Bone marrow (tissue), 2 donors: ENCODE data around the gene TRPV4.
"Not testable (repeated sequence)": the region's sequence is repeated elsewhere in the genome, so short reads cannot be mapped to it uniquely, and the experiment has no call there.

Experiments used
- DNase-seq, 2 donors: peaks; one replicate each; lab custom pipeline; 2025; lab: John Stamatoyannopoulos, UW

The TRPV4 gene

DNA sequence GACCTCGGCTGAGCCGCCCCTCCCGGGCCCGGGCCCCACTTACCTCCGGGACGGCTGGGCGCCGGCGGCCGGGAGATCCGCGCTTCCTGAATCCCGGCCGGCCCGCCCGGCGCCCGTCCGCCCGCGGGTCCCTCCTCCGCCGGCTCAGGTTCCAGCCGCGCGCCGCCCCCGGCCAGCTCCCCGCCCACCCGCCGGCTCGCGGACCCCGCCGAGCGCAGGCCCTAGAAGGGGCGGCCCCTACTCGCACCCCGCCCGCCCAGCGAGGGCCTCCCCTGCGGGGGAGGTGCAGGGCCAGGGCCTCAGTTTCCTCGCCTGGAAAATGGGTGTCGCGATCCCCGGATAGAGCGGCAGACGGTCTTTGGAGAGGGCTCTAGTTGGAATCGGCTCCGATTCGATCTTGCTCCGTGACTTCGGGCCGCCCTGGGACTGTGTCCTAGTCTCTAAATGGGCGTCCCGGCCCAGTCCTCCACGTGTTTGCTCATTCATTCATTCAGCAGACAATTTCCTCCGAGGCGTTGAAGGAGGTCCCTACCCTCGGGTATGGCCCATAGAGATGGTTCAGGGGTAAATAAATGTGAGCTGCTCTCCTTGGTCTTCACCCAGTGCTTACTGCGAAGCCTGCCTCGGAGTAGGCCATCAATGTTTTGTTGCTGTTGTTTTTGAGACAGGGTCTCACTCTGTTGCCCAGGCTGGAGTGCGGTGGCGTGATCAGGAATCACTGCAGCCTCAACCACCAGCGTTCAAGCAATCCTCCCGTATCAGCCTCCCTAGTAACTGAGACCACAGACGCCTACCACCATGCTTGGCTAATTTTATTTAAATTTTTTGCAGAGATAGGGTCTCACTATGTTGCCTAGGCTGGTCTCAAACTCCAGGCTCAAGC, at the start of gene TRPV4:
Gene TRPV4 (minus strand): TSS at position 92 of the 883 bp plus-strand sequence. CDS start 18,602 bp downstream, outside the sequence.
- no peak for DNase-seq

DNA sequence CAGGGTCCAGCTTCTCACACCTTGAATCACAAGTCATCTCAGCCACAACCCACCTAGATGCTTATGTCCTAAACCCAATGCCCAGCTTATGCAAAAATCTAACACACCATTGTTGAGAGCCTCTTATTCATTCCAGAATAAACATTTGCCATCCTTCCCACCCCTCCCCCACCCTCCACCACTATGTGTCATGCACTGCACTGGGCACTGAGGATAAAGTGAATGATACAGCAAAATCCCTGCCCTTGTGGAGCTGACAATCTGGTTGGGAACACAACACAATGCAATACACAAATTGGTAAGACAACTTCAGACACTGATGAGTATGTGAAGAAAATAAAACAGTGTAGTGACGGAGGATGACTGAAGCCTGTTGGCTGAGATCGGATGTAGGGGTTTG, 48.6 kb upstream of the TRPV4 start:
- no peak for DNase-seq

DNA sequence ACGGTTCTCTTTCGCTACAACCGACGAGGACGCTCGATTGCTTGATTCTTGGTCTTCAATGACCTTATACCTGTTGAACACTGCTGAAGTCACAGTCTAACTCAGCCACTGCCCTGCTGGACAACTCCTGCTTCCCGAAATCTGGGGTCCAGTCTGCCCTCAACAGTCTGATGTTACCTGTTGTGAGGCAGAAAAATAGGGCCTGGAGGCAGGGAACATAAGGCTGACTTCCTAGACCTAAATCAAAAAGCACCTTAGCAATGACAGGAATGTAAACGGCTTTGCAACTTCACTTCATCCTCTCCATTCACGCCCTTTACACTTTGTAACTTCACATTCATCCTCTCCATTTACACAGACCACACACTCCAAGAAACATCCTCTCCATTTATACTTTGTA, 47.7 kb upstream of the TRPV4 start:
- DNase-seq, result no peak

- DNase-seq, result peak; percentile 51 to 63
Observed at GRCh38 chr12:109880043-109880931, 47.1 kb upstream of the TRPV4 start, which contains the start of gene GLTP. Gene GLTP, minus strand, starts transcription at chr12:109880541. Its CDS starts 167 bp downstream, at chr12:109880374.

DNA sequence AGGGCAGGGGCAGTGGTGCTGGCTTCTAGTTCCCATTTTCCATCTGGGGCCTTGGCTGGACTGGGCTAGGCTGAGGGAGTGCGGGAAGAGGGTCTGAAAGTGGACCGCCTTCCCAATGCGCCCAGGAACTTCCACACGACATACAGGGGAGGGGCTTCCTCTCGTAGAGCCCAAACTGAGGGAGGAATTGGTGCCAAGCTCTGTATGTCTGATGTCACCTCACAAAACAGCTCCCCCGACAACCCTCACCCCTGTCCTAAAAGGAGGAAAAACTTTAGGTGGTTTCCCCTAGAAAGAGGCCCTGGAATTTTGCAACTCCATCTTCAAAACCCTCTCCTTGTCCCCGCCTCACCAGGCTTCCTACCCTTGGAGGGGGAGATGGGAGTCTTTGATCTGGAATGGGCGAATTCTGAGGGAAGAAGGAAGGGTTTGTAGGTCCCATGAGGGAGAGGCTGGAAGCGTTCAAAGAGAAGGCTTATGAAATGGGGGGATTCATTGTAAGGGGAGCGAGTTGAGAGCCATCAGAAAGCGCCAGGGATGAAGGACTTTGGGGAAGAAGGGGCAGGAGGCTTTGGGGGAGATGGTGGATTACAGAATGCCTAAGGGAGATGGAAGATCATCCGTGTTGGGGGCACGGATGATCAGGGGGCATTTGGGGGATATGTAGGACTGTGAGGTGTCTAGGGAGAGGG, 46.3 kb upstream of the TRPV4 start:
- no peak for DNase-seq

- DNase-seq, result no peak
Observed at GRCh38 chr12:109878749-109879148, 45.6 kb upstream of the TRPV4 start.

GRCh38 chr12:109878247-109878625, 45.0 kb upstream of the TRPV4 start:
- DNase-seq, result no peak

DNA sequence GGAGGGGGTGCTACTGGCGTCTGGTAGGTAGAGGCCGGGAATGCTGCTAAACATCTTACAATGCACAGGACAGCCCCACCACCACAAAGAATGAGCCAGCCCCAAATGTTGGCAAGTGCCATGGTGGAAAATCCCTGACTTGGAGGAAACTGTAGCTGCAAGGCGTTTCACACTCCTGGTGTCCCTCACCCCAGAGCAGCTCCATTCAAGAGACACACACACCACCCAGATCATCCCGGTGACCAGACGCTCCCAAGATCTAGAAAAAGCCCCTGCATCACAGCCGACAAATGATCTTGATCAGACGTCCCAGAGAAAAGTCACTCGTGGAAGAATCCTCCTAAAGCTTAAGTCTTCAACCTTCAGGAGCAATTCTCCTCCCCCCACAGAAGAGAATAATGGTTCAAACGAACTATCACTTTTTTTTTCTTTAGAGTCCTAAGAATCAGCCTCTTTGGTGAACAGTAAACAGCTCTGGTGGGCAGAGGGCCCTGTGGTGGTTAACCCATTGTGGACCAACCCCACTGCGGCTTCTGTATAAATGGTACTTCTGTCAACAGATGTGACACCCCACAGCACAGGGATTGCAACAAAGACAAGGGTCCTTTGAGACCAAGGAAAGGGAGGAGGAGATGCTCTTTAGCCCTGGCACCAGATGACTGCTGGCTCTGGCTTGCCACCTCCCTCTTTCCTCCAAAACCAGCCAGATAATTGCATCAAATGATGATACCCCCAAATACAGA, 44.5 kb upstream of the TRPV4 start:
- DNase-seq, result no peak

DNA sequence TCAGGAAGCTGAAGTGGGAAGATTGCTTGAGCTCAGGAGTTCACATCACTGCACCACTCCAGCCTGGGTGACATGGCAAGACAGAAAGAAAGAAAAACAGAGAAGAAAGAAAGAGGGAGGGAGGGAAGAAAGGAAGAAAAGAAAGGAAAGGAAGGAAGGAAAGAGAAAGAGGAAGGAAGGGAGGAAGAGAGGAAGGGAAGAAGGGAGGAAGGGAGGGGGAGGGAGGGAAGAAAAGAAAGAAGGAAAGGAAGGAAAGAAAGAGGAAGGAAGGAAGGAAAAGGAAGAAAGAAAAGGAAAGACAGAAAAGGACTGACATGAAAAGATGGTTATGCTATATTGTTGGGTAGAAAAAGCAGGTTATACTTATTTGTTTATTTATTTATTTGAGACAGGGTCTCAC, 43.2 kb upstream of the TRPV4 start:
- no peak for DNase-seq

- no peak for DNase-seq
Observed at GRCh38 chr12:109875572-109876131, 42.5 kb upstream of the TRPV4 start.

- no peak for DNase-seq
Observed at GRCh38 chr12:109873653-109874052, 40.5 kb upstream of the TRPV4 start.

GRCh38 chr12:109871668-109872314, 38.6 kb upstream of the TRPV4 start:
- no peak for DNase-seq

- DNase-seq, result peak in 1 of 2 donors; percentile 16
Observed at GRCh38 chr12:109870648-109871047, 37.5 kb upstream of the TRPV4 start.

DNA sequence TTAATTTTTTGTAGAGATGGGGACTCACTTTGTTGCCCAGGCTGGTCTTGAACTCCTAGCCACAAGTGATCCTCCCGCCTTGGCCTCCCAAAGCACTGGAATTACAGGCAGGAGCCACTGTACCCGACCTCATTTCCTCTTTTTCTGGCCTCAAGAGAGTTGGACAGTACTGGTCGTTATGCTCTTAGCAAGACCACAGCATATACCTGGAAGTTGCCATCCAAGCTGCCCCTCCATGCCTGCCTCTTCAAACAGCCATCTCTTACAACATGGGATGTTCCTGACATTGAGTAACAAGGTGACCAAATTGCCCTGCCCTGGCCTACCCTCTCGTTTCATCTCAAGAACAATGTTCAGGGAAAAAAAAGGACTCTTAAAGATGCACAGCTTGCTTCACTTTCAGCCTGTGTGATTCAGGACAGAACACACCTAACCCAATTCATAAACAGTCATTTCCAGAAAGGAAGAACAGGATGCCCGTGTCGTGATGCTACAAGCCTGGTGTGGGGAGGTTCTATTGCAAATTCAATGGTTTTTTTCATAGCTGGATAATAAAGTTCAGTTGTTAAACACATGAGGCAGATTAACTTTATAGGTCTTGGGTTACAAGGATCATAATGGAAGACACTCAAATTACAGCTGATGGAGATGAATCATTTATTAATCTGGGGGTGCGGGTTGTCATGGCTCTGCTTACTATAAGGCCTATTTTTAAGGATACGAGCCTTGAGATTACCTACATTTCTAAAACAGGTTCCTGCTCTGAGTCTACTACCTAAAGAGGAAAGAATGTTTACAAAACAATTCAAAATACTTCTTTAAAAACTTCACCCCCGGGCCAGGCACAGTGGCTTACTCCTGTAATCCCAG, 35.2 kb upstream of the TRPV4 start:
- no peak for DNase-seq

GRCh38 chr12:109864916-109865315, 31.7 kb upstream of the TRPV4 start:
- DNase-seq, result no peak

- DNase-seq, result no peak
Observed at GRCh38 chr12:109863847-109864712, 30.9 kb upstream of the TRPV4 start.

GRCh38 chr12:109862491-109862890, 29.3 kb upstream of the TRPV4 start:
- DNase-seq, result not testable (repeated sequence)

DNA sequence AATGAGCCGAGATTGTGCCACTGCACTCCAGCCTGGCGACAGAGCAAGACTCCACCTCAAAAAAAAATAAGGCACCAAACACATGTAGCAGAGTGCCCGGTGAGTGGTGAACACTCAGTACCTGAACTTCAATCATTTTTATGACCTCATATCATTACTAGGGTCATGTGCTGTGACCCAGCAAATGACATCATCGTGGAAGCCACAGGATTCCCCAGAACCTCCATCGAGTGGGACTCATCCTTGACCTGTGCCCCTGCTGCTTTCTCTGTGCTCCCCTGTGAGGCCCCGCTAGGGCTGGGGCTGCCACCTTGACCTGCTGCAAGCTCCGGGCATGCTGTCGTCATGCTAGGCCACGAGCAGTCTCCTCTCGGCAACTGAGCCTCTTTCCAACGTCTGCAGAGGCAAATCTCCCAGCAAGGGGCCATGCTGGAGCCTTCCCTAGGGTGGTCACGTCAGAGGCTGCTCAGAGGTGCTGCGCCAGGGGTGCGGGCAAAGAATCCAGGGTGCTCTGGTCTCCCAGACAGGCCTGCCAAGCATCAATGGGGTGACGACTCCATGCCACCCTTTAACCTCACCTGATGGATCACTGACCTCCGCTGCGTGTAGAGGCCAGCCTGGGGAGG, 28.6 kb upstream of the TRPV4 start:
- DNase-seq, result no peak
